ENCODE data around the gene GSAP. TPM values are rescaled to one million over a fixed set of nuclear protein-coding genes. Genes with fewer than 3 reads are reported as not detected.
"Not testable (repeated sequence)": the region's sequence is repeated elsewhere in the genome, so short reads cannot be mapped to it uniquely, and the experiment has no call there.

Gene GSAP
- total RNA-seq, 1 experiment from 2014 or later = 6.5 TPM

DNA sequence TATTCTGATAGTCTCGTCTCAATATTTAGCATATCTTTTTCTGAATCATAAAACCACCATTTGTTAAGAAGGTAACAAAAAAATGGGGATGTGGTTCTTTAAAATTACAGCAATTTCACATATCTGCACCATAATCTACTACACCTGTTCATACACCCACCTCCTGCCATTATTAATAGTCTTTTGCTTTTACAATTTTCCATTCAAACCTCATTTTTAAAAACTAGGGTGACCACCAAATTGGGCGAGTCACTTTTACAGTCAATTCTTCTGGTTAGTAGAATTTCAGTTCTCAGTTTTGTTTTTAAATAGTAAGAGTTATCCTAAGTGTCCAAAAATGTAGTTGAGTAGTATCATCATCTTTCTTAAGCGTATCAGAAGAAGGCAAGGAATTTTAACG, 48.4 kb upstream of the GSAP start:
- TF ChIP-seq EZH2 (IDR thresholded peaks at IDR 0.05; ENCODE audit: low read length, unreplicated experiment) (no peak), EZH2phosphoT487 (IDR thresholded peaks at IDR 0.05; ENCODE audit: borderline replicate concordance, low read length) (no peak)
- TF ChIP-seq, protein P1, sequence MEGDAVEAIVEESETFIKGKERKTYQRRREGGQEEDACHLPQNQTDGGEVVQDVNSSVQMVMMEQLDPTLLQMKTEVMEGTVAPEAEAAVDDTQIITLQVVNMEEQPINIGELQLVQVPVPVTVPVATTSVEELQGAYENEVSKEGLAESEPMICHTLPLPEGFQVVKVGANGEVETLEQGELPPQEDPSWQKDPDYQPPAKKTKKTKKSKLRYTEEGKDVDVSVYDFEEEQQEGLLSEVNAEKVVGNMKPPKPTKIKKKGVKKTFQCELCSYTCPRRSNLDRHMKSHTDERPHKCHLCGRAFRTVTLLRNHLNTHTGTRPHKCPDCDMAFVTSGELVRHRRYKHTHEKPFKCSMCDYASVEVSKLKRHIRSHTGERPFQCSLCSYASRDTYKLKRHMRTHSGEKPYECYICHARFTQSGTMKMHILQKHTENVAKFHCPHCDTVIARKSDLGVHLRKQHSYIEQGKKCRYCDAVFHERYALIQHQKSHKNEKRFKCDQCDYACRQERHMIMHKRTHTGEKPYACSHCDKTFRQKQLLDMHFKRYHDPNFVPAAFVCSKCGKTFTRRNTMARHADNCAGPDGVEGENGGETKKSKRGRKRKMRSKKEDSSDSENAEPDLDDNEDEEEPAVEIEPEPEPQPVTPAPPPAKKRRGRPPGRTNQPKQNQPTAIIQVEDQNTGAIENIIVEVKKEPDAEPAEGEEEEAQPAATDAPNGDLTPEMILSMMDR (conservative IDR thresholded peaks at IDR 0.05; ENCODE audit: low read depth, low read length) = no peak
- Histone ChIP-seq H3K27ac (ENCODE audit: low read length) (no peak overlapping the region), H3K9ac (ENCODE audit: low read length) (no peak overlapping the region), H3K9me3 (ENCODE audit: low read length) (no peaks in the 10 kb centered on the region), H3K79me2 (ENCODE audit: low read length) (no peaks in the 10 kb centered on the region), H3K36me3 (ENCODE audit: low read depth, low read length) (no peaks in the 10 kb centered on the region), H3K4me1 (ENCODE audit: insufficient read depth, low read length) (peaks cover 23% of the 10 kb centered on the region), H3K9me2 (replicated peaks; ENCODE audit: low read length) (no peaks in the 10 kb centered on the region), H3K4me3 (ENCODE audit: low read length) (no peak overlapping the region), H4K20me1 (ENCODE audit: low read length) (no peaks in the 10 kb centered on the region), H3K4me2 (ENCODE audit: low read length) (no peak overlapping the region), H3K27me3 (ENCODE audit: low read length) (no peaks in the 10 kb centered on the region), H2AFZ (ENCODE audit: low read length) (no peak overlapping the region), H3F3A (ENCODE audit: low read length, unreplicated experiment) (peaks cover 4% of the 10 kb centered on the region)
- DNase-seq (no peak), ATAC-seq (no peak)
- no TSS peak for BruUV-seq (replicated peaks)
- CTCF ChIA-PET = no interaction called here
- POLR2A ChIA-PET (ENCODE audit: unreplicated experiment) = interaction anchor here (0.7 kb wide), 1 partner anchor 9 kb away, joined by 9 read pairs; no protein-coding TSS in a partner anchor
- intact Hi-C loops (cut with micrococcal nuclease) = no loop called here

GRCh38 chr7:77463632-77464031, 47.5 kb upstream of the GSAP start:
- intact Hi-C loops (cut with micrococcal nuclease); H3K9ac ChIP-seq (ENCODE audit: low read length); H3F3A ChIP-seq (ENCODE audit: low read length, unreplicated experiment); BruUV-seq (replicated peaks); H4K20me1 ChIP-seq (ENCODE audit: low read length); H3K36me3 ChIP-seq (ENCODE audit: low read depth, low read length); H3K4me3 ChIP-seq (ENCODE audit: low read length); H3K9me3 ChIP-seq (ENCODE audit: low read length); H2AFZ ChIP-seq (ENCODE audit: low read length); CTCF ChIA-PET; POLR2A ChIA-PET (ENCODE audit: unreplicated experiment); H3K27me3 ChIP-seq (ENCODE audit: low read length); H3K4me2 ChIP-seq (ENCODE audit: low read length); H3K9me2 ChIP-seq (replicated peaks; ENCODE audit: low read length); H3K79me2 ChIP-seq (ENCODE audit: low read length): not testable (repeated sequence)
- DNase-seq (peak; percentile 82), ATAC-seq (peak; percentile 42; the same call in 1 of the 2 replicates)
- Histone ChIP-seq H3K4me1 (ENCODE audit: insufficient read depth, low read length) (peaks cover 32% of the 10 kb centered on the region), H3K27ac (ENCODE audit: low read length) (peak overlapping the region; percentile 71)

DNA sequence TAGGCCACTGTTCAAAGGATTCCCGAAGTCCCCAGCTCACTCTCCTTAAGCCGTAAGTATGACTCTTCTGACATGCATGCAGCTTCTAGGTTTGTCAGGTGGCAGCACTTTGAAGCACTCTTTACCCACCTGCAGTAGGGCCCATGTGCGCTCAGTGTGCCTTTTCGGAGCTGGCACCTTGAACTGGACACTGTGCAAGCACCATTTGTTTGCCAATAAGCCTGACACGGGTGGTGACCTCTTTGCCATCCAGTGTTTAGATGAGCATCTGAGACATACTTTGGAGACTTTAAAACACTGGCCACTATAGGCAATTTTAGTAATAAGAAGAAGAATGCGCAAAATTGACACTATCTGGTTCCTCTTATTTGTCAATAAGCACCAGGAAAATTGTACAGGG, 45.7 kb upstream of the GSAP start:
- POLR2A ChIA-PET (ENCODE audit: unreplicated experiment) = no interaction called here
- no peak overlapping the region for H3K4me2 ChIP-seq (ENCODE audit: low read length)
- no peaks in the 10 kb centered on the region for H3K27me3 ChIP-seq (ENCODE audit: low read length)
- H3F3A ChIP-seq (ENCODE audit: low read length, unreplicated experiment) = peaks cover 5% of the 10 kb centered on the region
- H3K9me2 ChIP-seq (replicated peaks; ENCODE audit: low read length) = no peaks in the 10 kb centered on the region
- H4K20me1 ChIP-seq (ENCODE audit: low read length) = no peaks in the 10 kb centered on the region
- H3K79me2 ChIP-seq (ENCODE audit: low read length) = no peaks in the 10 kb centered on the region
- H2AFZ ChIP-seq (ENCODE audit: low read length) = no peak overlapping the region
- ATAC-seq (no peak), DNase-seq (no peak)
- BruUV-seq (replicated peaks) = no TSS peak
- peaks cover 47% of the 10 kb centered on the region for H3K4me1 ChIP-seq (ENCODE audit: insufficient read depth, low read length)
- H3K9ac ChIP-seq (ENCODE audit: low read length) = no peak overlapping the region
- TF ChIP-seq EZH2 (IDR thresholded peaks at IDR 0.05; ENCODE audit: low read length, unreplicated experiment) (no peak), EZH2phosphoT487 (IDR thresholded peaks at IDR 0.05; ENCODE audit: borderline replicate concordance, low read length) (no peak)
- TF ChIP-seq, protein P1 (conservative IDR thresholded peaks at IDR 0.05; ENCODE audit: low read depth, low read length) = no peak
- H3K36me3 ChIP-seq (ENCODE audit: low read depth, low read length) = no peaks in the 10 kb centered on the region
- intact Hi-C loops (cut with micrococcal nuclease) = no loop called here
- no peak overlapping the region for H3K4me3 ChIP-seq (ENCODE audit: low read length)
- no peaks in the 10 kb centered on the region for H3K9me3 ChIP-seq (ENCODE audit: low read length)
- CTCF ChIA-PET = no interaction called here
- no peak overlapping the region for H3K27ac ChIP-seq (ENCODE audit: low read length)
